GM13976 (cell line): Measurements from ENCODE around the gene MMP1.

Experiments used
- DNase-seq: peaks from one replicate; pipeline ENCODE4 v3.0.0; 2012; ENCODE audit warnings: low spot score
- CTCF ChIP-seq: IDR thresholded peaks from 2 replicates; pipeline ENCODE4 v1.5.1; 2012; ENCODE audit warnings: borderline replicate concordance, mild to moderate bottlenecking; ENCODE audit not compliant: insufficient read depth; ENCODE audit errors: extremely low read depth, missing control alignments, control extremely low read depth
- in situ Hi-C: fragments of 300-500 bp; cut with MboI; formaldehyde crosslinking; loops from one replicate; pipeline ENCODE4 v1.12.0; 2022; ENCODE audit warnings: low sequenced_read_pairs, mixed read lengths, inconsistent platforms; ENCODE audit not compliant: unreplicated experiment

MMP1 gene

GRCh38 chr11:102798012-102798746 is at the start of gene MMP1:
Gene MMP1, minus strand, starts transcription at chr11:102798160. Its CDS starts 68 bp downstream, at chr11:102798092.
- no peak for TF ChIP-seq CTCF
- no peak for DNase-seq
- in situ Hi-C loops, result no loop called here

- in situ Hi-C loops, result no loop called here
- no peak for TF ChIP-seq CTCF
- no peak for DNase-seq
These were observed 48.3 kb upstream of the MMP1 start for GRCh38 chr11:102846292-102846691.

- in situ Hi-C loops, result no loop called here
- no peak for TF ChIP-seq CTCF
- no peak for DNase-seq
These were observed 45.5 kb upstream of the MMP1 start, which contains the start of gene MMP3 for GRCh38 chr11:102843489-102843888. Gene MMP3, minus strand, starts transcription at chr11:102843609. Its CDS starts 63 bp downstream, at chr11:102843546.

GRCh38 chr11:102842930-102843329 is 45.0 kb upstream of the MMP1 start:
- in situ Hi-C loops, result no loop called here
- TF ChIP-seq CTCF, result no peak
- DNase-seq, result no peak

GRCh38 chr11:102840018-102840417 is 42.1 kb upstream of the MMP1 start:
- TF ChIP-seq CTCF, result no peak

GRCh38 chr11:102837646-102838045 is 39.7 kb upstream of the MMP1 start:
- in situ Hi-C loops, result no loop called here
- DNase-seq, result no peak

More at GRCh38 chr11:102840018-102840417, 42.1 kb upstream of the MMP1 start:
- in situ Hi-C loops, result no loop called here
- no peak for DNase-seq

More at GRCh38 chr11:102837646-102838045, 39.7 kb upstream of the MMP1 start:
- no peak for TF ChIP-seq CTCF
